ENCODE measurements around the gene AUTS2.

- TF ChIP-seq CTBP1 (IDR thresholded peaks at IDR 0.05; ENCODE audit: borderline replicate concordance) = no peak
- no peak for TF ChIP-seq TARDBP (IDR thresholded peaks at IDR 0.05)
- no peak for TF ChIP-seq SP1 (IDR thresholded peaks at IDR 0.05)
- TF ChIP-seq ARNT (IDR thresholded peaks at IDR 0.05) = no peak
- TF ChIP-seq BHLHE40 (IDR thresholded peaks at IDR 0.05; ENCODE audit: borderline replicate concordance) = no peak
- TF ChIP-seq SUZ12 (IDR thresholded peaks at IDR 0.05) = no peak
- no peak for TF ChIP-seq FOXK2 (IDR thresholded peaks at IDR 0.05)
- TF ChIP-seq NFRKB (IDR thresholded peaks at IDR 0.05) = no peak
- no peak for TF ChIP-seq ZNF384 (IDR thresholded peaks at IDR 0.05)
- no peak for TF ChIP-seq HDGF (IDR thresholded peaks at IDR 0.05; ENCODE audit: borderline replicate concordance)
- no peak for TF ChIP-seq FOXM1 (IDR thresholded peaks at IDR 0.05; ENCODE audit: borderline replicate concordance)
- TF ChIP-seq FOXA1 (IDR thresholded peaks at IDR 0.05) = no peak
These were observed 34.0 kb downstream of the AUTS2 start for GRCh38 chr7:69632280-69632679.
